HG02798 (cell line): Measurements from ENCODE around the gene SIVA1.

Experiments used
- ATAC-seq: cut with Tn5 transposase; IDR thresholded peaks from one replicate; pipeline ENCODE4 v1.9.1; 2021; ENCODE audit warnings: mild to moderate bottlenecking; ENCODE audit not compliant: unreplicated experiment, poor library complexity

The SIVA1 gene

GRCh38 chr14:104734051-104734587, 18.8 kb upstream of the SIVA1 start:
- no peak for ATAC-seq

GRCh38 chr14:104734601-104734990, 18.4 kb upstream of the SIVA1 start:
- no peak for ATAC-seq

GRCh38 chr14:104734991-104735779, 17.8 kb upstream of the SIVA1 start:
- ATAC-seq = no peak

- ATAC-seq = no peak
Measured at GRCh38 chr14:104735830-104736642, 16.9 kb upstream of the SIVA1 start.

- ATAC-seq = no peak
Measured at GRCh38 chr14:104738375-104739019, 14.4 kb upstream of the SIVA1 start.

GRCh38 chr14:104739026-104739425, 13.9 kb upstream of the SIVA1 start:
- no peak for ATAC-seq

GRCh38 chr14:104739546-104740516, 13.1 kb upstream of the SIVA1 start:
- ATAC-seq = no peak

- no peak for ATAC-seq
Measured at GRCh38 chr14:104741108-104741802, 11.7 kb upstream of the SIVA1 start.

- no peak for ATAC-seq
Measured at GRCh38 chr14:104741803-104742251, 11.1 kb upstream of the SIVA1 start.

- no peak for ATAC-seq
Measured at GRCh38 chr14:104742586-104743455, 10.1 kb upstream of the SIVA1 start.

- no peak for ATAC-seq
Measured at GRCh38 chr14:104743461-104744380, 9.2 kb upstream of the SIVA1 start.

- ATAC-seq = no peak
Measured at GRCh38 chr14:104744484-104744883, 8.5 kb upstream of the SIVA1 start.

GRCh38 chr14:104745431-104745830, 7.5 kb upstream of the SIVA1 start:
- no peak for ATAC-seq

- no peak for ATAC-seq
Measured at GRCh38 chr14:104746071-104746545, 6.8 kb upstream of the SIVA1 start.

- ATAC-seq = no peak
Measured at GRCh38 chr14:104746934-104747481, 5.9 kb upstream of the SIVA1 start.

GRCh38 chr14:104747876-104748275, 5.1 kb upstream of the SIVA1 start:
- ATAC-seq = no peak
